Activated T-helper 17 cell treated with anti-CD3 and anti-CD28 coated beads, Interleukin-2, amount 50 U/mL, for 72 hours (primary cell): ENCODE results near the gene BHMT2. TPM values are rescaled to one million over a fixed set of nuclear protein-coding genes. Genes with fewer than 3 reads are reported as not detected.

Source experiments
- ATAC-seq: fragments of 150-1000 bp; cut with Tn5 transposase; replicated peaks from 2 replicates; pipeline ENCODE4 v1.10.0; 2021; ENCODE audit warnings: mild to moderate bottlenecking, moderate library complexity
- H3K27ac Mint-ChIP-seq: one replicate; pipeline ENCODE4 v1.8.0; 2022; ENCODE audit warnings: mixed read lengths
- H3K27me3 Mint-ChIP-seq: one replicate; pipeline ENCODE4 v1.8.0; 2022; ENCODE audit warnings: mixed read lengths
- H3K36me3 Mint-ChIP-seq: one replicate; pipeline ENCODE4 v1.8.0; 2022; ENCODE audit warnings: low read depth, mild to moderate bottlenecking, mixed read lengths
- H3K4me1 Mint-ChIP-seq: one replicate; pipeline ENCODE4 v1.8.0; 2022; ENCODE audit warnings: mixed read lengths
- H3K4me3 Mint-ChIP-seq: one replicate; pipeline ENCODE4 v1.8.0; 2022; ENCODE audit warnings: mild to moderate bottlenecking, mixed read lengths
- H3K9me3 Mint-ChIP-seq: one replicate; pipeline ENCODE4 v1.8.0; 2022; ENCODE audit warnings: mixed read lengths
- total RNA-seq, 2 donors: library from RNA; stranded (reverse); gene quantifications; one replicate each; pipeline ENCODE4 v1.2.3, GENCODE V29; 2022

BHMT2 gene
- total RNA-seq, 2 donors from 2014 or later = not detected

- H3K27ac Mint-ChIP-seq = no peak overlapping the region
- H3K9me3 Mint-ChIP-seq = no peaks in the 10 kb centered on the region
- H3K27me3 Mint-ChIP-seq = no peaks in the 10 kb centered on the region
- H3K4me3 Mint-ChIP-seq = no peak overlapping the region
- no peak for ATAC-seq
- no peaks in the 10 kb centered on the region for H3K4me1 Mint-ChIP-seq
- H3K36me3 Mint-ChIP-seq = no peaks in the 10 kb centered on the region
Observed at GRCh38 chr5:79081779-79082178, 12.2 kb downstream of the BHMT2 start.

- H3K4me3 Mint-ChIP-seq = no peak overlapping the region
- H3K4me1 Mint-ChIP-seq = no peaks in the 10 kb centered on the region
- no peaks in the 10 kb centered on the region for H3K9me3 Mint-ChIP-seq
- no peaks in the 10 kb centered on the region for H3K27me3 Mint-ChIP-seq
- ATAC-seq = no peak
- H3K27ac Mint-ChIP-seq = no peak overlapping the region
- H3K36me3 Mint-ChIP-seq = no peaks in the 10 kb centered on the region
Observed at GRCh38 chr5:79086116-79086515, 16.5 kb downstream of the BHMT2 start.

DNA sequence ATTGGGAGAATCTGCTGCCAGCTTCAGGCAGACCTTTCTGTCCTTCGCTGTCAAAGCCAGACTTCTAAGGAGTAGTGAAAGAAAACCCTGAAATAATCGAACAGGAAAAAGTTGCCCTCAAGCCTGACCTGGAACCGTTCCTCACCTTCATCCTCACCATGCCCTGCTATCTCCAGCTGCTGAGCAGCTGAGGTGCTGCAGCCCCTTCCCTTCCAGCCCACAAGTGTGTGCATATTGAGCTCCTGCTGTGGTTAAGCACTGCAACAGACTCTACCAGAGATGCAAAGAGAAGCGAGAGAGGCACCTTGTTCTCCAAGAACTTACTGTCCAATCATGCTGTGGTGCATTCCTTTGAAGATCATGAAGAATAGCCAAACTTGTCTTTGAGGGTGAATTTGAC lies 18.9 kb downstream of the BHMT2 start:
- Mint-ChIP-seq H3K9me3 (no peaks in the 10 kb centered on the region), H3K4me3 (no peak overlapping the region), H3K4me1 (no peaks in the 10 kb centered on the region), H3K27ac (no peak overlapping the region), H3K36me3 (no peaks in the 10 kb centered on the region), H3K27me3 (no peaks in the 10 kb centered on the region)
- ATAC-seq = no peak

- H3K27me3 Mint-ChIP-seq = peaks cover 5% of the 10 kb centered on the region
Observed at GRCh38 chr5:79091064-79091463, 21.5 kb downstream of the BHMT2 start.

GRCh38 chr5:79093762-79094161 lies 24.2 kb downstream of the BHMT2 start:
- ATAC-seq = no peak
- Mint-ChIP-seq H3K4me3 (no peak overlapping the region), H3K27ac (no peak overlapping the region), H3K36me3 (no peaks in the 10 kb centered on the region), H3K9me3 (no peaks in the 10 kb centered on the region), H3K27me3 (peaks cover 5% of the 10 kb centered on the region), H3K4me1 (no peaks in the 10 kb centered on the region)

More at GRCh38 chr5:79091064-79091463, 21.5 kb downstream of the BHMT2 start:
- no peaks in the 10 kb centered on the region for H3K36me3 Mint-ChIP-seq
- H3K27ac Mint-ChIP-seq = no peak overlapping the region
- no peaks in the 10 kb centered on the region for H3K4me1 Mint-ChIP-seq
- ATAC-seq = no peak
- no peak overlapping the region for H3K4me3 Mint-ChIP-seq
- H3K9me3 Mint-ChIP-seq = no peaks in the 10 kb centered on the region

DNA sequence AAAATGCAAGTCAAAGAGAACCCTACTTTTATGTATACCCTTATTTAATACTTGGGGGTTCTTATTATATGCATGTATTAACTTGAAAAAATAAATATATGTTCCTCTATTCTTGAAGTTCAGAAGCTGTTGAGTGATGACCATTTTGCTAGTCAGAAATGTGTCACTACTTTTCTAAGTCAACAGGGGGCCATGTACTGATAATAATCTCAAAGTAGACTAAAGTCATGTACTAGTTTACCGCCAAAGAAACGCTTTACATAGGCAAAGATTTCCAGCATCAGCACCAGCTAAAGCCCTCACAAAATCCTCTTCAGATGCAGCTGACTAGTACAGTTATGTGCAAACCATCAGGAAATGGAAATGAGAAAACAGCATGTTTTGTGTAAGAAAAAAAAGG lies 36.3 kb downstream of the BHMT2 start:
- no peaks in the 10 kb centered on the region for H3K36me3 Mint-ChIP-seq
- no peak for ATAC-seq
- no peak overlapping the region for H3K4me3 Mint-ChIP-seq

DNA sequence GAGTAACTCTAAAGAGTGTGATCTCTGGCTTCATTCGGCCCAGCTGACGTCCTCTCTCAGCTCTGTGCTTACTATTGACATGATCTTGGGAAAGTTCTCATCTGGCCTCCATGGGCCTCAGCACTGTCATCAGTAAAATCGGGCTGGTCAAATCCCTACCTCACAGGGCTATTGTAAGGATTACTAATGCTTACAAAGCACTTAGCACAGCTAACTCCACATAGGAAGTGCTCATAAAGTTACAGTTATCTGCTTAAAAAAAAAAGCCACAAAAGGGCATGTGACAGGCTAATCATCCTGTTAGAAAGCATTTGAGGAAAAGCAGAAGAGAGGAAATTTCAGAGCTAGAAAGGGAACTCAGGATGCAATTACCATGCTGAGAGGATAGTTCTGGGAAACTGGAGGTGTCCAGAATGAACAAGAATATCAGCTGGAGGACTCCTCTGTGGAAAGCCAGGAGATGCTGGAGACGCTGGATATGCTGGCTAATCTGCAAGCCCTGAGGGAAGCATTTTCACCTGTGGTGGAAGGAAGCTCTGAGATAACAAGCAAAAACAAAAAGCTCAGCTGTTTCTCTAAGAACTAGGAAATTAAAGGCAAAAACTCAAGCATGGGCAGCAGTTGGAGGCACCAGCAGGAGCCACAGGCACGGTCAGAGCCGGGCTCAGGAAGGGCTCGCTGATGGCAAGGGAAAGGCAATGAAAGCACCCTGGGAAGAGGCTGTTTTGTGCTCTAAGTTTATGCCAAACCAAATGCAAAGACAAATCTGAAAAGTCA lies 37.6 kb downstream of the BHMT2 start:
- no peaks in the 10 kb centered on the region for H3K9me3 Mint-ChIP-seq
- peaks cover 53% of the 10 kb centered on the region for H3K27me3 Mint-ChIP-seq
- no peak overlapping the region for H3K27ac Mint-ChIP-seq
- no peak overlapping the region for H3K4me3 Mint-ChIP-seq
- no peak for ATAC-seq
- no peaks in the 10 kb centered on the region for H3K36me3 Mint-ChIP-seq
- H3K4me1 Mint-ChIP-seq = no peaks in the 10 kb centered on the region

More for the DNA sequence above, 36.3 kb downstream of the BHMT2 start:
- Mint-ChIP-seq H3K27me3 (peaks cover 48% of the 10 kb centered on the region), H3K27ac (no peak overlapping the region), H3K4me1 (no peaks in the 10 kb centered on the region), H3K9me3 (peaks cover 5% of the 10 kb centered on the region)

DNA sequence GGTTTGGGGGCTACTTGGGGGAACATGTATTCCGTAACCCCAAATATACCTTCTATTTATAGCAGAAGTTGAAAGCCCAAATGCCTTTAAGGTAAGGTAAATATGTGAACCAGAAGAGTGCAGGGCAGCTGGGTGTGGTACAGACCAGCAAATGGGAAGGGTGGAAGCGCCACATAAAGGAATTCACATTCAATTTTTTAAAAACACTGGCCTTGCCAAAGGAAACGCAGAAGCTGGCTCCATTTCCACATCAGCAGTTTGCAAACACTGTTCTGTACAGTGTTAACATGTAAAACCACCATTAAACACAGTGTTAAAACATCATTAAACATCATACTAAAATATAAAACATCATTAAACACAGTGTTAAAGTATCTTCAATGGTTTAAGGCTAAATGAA lies 38.5 kb downstream of the BHMT2 start:
- H3K27me3 Mint-ChIP-seq = peaks cover 53% of the 10 kb centered on the region
- no peak overlapping the region for H3K4me3 Mint-ChIP-seq
- ATAC-seq = no peak
- H3K9me3 Mint-ChIP-seq = no peaks in the 10 kb centered on the region
- no peaks in the 10 kb centered on the region for H3K36me3 Mint-ChIP-seq
- H3K4me1 Mint-ChIP-seq = no peaks in the 10 kb centered on the region
- H3K27ac Mint-ChIP-seq = no peak overlapping the region

GRCh38 chr5:79108792-79109191 lies 39.2 kb downstream of the BHMT2 start:
- Mint-ChIP-seq H3K4me1 (no peaks in the 10 kb centered on the region), H3K4me3 (no peak overlapping the region), H3K27ac (no peak overlapping the region), H3K9me3 (no peaks in the 10 kb centered on the region), H3K27me3 (peaks cover 53% of the 10 kb centered on the region), H3K36me3 (no peaks in the 10 kb centered on the region)
- ATAC-seq = no peak

- Mint-ChIP-seq H3K36me3 (no peaks in the 10 kb centered on the region), H3K27ac (no peak overlapping the region), H3K27me3 (peaks cover 51% of the 10 kb centered on the region), H3K9me3 (no peaks in the 10 kb centered on the region), H3K4me3 (no peak overlapping the region), H3K4me1 (no peaks in the 10 kb centered on the region)
- peak; percentile 60 for ATAC-seq
Observed at GRCh38 chr5:79109527-79110492, 40.2 kb downstream of the BHMT2 start.

DNA sequence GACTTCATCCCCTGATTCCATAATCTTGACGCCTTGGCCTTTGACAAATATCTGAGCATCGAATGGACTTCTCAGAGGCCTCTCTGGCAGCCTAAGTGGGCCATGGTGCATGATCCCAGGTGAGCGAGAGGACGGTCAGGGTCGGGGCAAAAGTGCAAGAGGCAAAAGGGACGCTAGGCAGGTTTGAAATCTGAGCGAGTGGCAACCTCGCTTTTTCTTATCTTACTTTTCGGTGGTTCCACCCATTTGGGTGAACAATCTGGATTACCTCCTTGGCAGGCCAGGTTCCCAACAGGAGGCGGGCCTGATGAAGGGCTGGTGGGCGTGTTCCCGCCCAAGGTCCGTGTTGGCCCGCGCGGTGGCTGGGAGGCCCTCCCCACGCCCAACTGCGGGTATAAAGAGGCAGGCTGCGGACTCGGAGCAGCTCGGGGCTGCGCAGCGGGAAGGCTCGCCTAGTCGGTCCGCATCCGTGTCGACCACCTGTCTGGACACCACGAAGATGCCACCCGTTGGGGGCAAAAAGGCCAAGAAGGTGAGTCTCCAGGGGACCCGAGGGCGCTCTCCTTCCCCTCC lies 41.9 kb downstream of the BHMT2 start, which contains the start of gene BHMT:
Gene BHMT, plus strand, starts transcription at position 423 of the 573 bp plus-strand sequence. Its CDS starts 77 bp downstream, at position 500.
- Mint-ChIP-seq H3K9me3 (no peaks in the 10 kb centered on the region), H3K27ac (no peak within 1 kb of the TSS), H3K27me3 (peaks cover 43% of the 10 kb centered on the region), H3K36me3 (no peaks in the 10 kb centered on the region), H3K4me1 (no peaks in the 10 kb centered on the region), H3K4me3 (no peak within 1 kb of the TSS)
- no peak for ATAC-seq

DNA sequence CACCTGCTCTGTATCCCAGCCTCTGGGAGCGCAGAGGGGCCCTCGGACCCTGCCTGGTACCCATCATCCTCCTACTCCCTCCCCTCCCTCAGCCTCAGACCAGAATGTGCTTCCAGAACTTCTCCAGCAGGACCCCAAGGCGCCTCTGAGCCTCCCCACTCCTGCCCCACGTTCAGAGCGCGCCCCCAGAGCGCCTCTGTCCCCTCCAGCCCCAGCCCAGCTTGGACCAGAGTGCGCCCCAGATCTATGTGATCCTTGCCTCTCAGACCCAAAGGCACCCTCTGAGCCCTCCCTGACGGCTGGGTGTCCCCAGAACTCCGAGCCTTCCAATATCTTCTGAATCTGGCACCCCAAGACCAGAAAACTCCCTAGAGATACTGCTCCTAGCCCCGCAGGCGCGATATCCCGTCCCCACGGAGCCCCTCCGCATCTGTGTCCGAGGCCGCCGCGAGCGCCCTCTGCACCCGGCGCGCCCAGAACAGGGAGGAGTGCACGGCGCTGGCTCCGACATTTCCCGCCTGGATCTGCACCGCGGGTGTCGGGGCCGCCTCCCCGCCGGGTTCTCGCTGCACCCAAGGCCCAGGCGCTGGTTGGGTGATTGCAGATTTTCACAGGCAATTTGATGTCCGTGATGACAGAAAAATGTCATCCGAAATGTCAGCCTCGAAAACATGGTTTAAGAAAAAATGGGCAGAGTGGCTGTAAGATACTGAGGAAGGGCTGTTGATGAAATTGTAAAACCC lies 42.6 kb downstream of the BHMT2 start:
- Mint-ChIP-seq H3K4me3 (no peak overlapping the region), H3K9me3 (no peaks in the 10 kb centered on the region), H3K27me3 (peaks cover 41% of the 10 kb centered on the region), H3K4me1 (no peaks in the 10 kb centered on the region), H3K36me3 (no peaks in the 10 kb centered on the region), H3K27ac (no peak overlapping the region)
- no peak for ATAC-seq

DNA sequence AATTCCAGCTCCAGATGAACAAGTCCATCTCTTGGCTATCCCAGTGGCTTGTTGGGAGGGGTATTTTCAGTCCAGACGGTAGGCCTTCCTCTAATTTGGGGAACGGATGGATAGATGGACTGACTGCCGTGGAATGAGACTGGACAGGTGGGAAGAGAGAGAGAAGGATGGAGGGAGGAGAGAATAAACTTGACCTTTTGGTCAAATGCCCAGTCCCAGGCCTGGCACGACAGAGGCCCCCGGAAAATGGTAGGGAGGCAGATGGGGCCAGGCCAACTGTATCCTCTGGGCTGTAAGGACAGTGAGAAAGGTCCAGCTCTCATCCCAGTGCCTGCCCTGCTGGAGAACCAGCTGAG lies 43.1 kb downstream of the BHMT2 start:
- H3K27ac Mint-ChIP-seq = no peak overlapping the region
- no peak for ATAC-seq
- no peaks in the 10 kb centered on the region for H3K4me1 Mint-ChIP-seq
- no peak overlapping the region for H3K4me3 Mint-ChIP-seq
- no peaks in the 10 kb centered on the region for H3K36me3 Mint-ChIP-seq
- H3K27me3 Mint-ChIP-seq = peaks cover 41% of the 10 kb centered on the region
- H3K9me3 Mint-ChIP-seq = no peaks in the 10 kb centered on the region

GRCh38 chr5:79119486-79119885 lies 49.9 kb downstream of the BHMT2 start:
- no peak overlapping the region for H3K27ac Mint-ChIP-seq
- no peak overlapping the region for H3K4me3 Mint-ChIP-seq
- H3K27me3 Mint-ChIP-seq = peaks cover 3% of the 10 kb centered on the region
- H3K9me3 Mint-ChIP-seq = no peaks in the 10 kb centered on the region
- no peaks in the 10 kb centered on the region for H3K36me3 Mint-ChIP-seq
- no peaks in the 10 kb centered on the region for H3K4me1 Mint-ChIP-seq
- no peak for ATAC-seq
